Endothelial cell of umbilical vein (primary cell): ENCODE results near the gene CCDC57. TPM values are rescaled to one million over a fixed set of nuclear protein-coding genes. Genes with fewer than 3 reads are reported as not detected.

Source experiments
- BruUV-seq: library from RNA; stranded (reverse); fragments of 400-500 nt; replicated peaks from 2 replicates; lab custom pipeline; 2021; lab: Mats Ljungman, UMichigan
- CTCF ChIA-PET: fragments of 300-600, 350-600 bp; sonication (Branson Sonifier 250); formaldehyde crosslinking; loops from one replicate; lab custom pipeline; 2021; ENCODE audit warnings: antibody characterized with exemption, inconsistent platforms; lab: Charles Lee
- POLR2A ChIA-PET: fragments of 300-600, 350-600 bp; sonication (Branson Sonifier 250); formaldehyde crosslinking; loops from one replicate; lab custom pipeline; 2021; ENCODE audit warnings: antibody characterized with exemption, inconsistent platforms; lab: Charles Lee
- DNase-seq: peaks from one replicate; pipeline ENCODE4 v3.0.0-alpha.2; 2011; ENCODE audit warnings: low read depth, low spot score
- FAIRE-seq: peaks from 2 replicates; lab custom pipeline; 2011; peaks lifted over from hg19 to GRCh38; lab: Jason Lieb, UNC
- H2AFZ ChIP-seq: 2 replicates; pipeline ENCODE4 v1.6.0; 2012; ENCODE audit warnings: low read depth, low read length, control low read depth, inconsistent platforms
- H3K27ac ChIP-seq: 2 replicates; pipeline ENCODE4 v1.5.1; 2011; ENCODE audit warnings: low read depth, mild to moderate bottlenecking, control low read depth, low read length, moderate library complexity; ENCODE audit not compliant: insufficient read depth
- H3K27me3 ChIP-seq, 2 experiments: 2 replicates each; pipeline versions ENCODE4 v1.6.0 to v1.6.1; 2011; ENCODE audit warnings: low read length in 2 of 2, mixed read lengths in 1 of 2; ENCODE audit not compliant: control insufficient read depth in 2 of 2, insufficient read depth in 2 of 2
- H3K36me3 ChIP-seq, 2 experiments: 2 replicates in 1 of 2; 3 replicates in 1 of 2; pipeline ENCODE4 v1.5.1; 2011; ENCODE audit warnings: low read length in 2 of 2, mild to moderate bottlenecking in 1 of 2, moderate library complexity in 1 of 2; ENCODE audit not compliant: control insufficient read depth in 2 of 2, insufficient read depth in 2 of 2; ENCODE audit errors: extremely low read depth in 1 of 2
- H3K4me1 ChIP-seq: 3 replicates; pipeline ENCODE4 v1.5.1; 2011; ENCODE audit warnings: mild to moderate bottlenecking, low read length; ENCODE audit not compliant: control insufficient read depth, insufficient read depth; ENCODE audit errors: extremely low read depth
- H3K4me2 ChIP-seq: 2 replicates; pipeline ENCODE4 v1.6.1; 2011; ENCODE audit warnings: low read length, control low read depth, mixed read lengths; ENCODE audit not compliant: insufficient read depth
- H3K4me3 ChIP-seq, 3 experiments: fragments of 200-600 bp in 1 of 3; sonication (generic), shearing (Covaris generic) in 1 of 3; replicated peaks in 1 of 3; 2 replicates each; pipeline ENCODE4 v1.5.1; 2011 to 2016; ENCODE audit warnings: control low read depth in 3 of 3, low read length in 3 of 3, mild to moderate bottlenecking in 2 of 3, inconsistent platforms in 1 of 3, low read depth in 1 of 3, moderate library complexity in 1 of 3; ENCODE audit not compliant: insufficient read depth in 1 of 3
- H3K79me2 ChIP-seq: 2 replicates; pipeline ENCODE4 v1.6.0; 2012; ENCODE audit warnings: low read length, inconsistent platforms; ENCODE audit not compliant: control insufficient read depth, insufficient read depth
- H3K9ac ChIP-seq: replicated peaks from 2 replicates; pipeline ENCODE3; 2011; ENCODE audit warnings: low read length, control low read depth; ENCODE audit not compliant: insufficient read depth; ENCODE audit errors: extremely low read depth
- H3K9me1 ChIP-seq: replicated peaks from 3 replicates; pipeline ENCODE4 v1.6.0; 2011; ENCODE audit warnings: mild to moderate bottlenecking, low read length; ENCODE audit not compliant: control insufficient read depth, insufficient read depth; ENCODE audit errors: extremely low read depth
- H3K9me3 ChIP-seq: replicated peaks from 2 replicates; pipeline ENCODE4 v1.5.1; 2012; ENCODE audit warnings: low read length, inconsistent platforms; ENCODE audit not compliant: control insufficient read depth, insufficient read depth
- H4K20me1 ChIP-seq: replicated peaks from 2 replicates; pipeline ENCODE3; 2011; ENCODE audit warnings: mild to moderate bottlenecking, low read length; ENCODE audit not compliant: control insufficient read depth, insufficient read depth; ENCODE audit errors: extremely low read depth
- CTCF ChIP-seq, 2 donors: IDR thresholded peaks; 1 replicate in 1 of 2; 2 replicates in 1 of 2; pipeline ENCODE4 v1.5.1; 2011; ENCODE audit warnings: low read length in 2 of 2, mild to moderate bottlenecking in 2 of 2, moderate library complexity in 2 of 2, control low read depth in 1 of 2, inconsistent platforms in 1 of 2, low read depth in 1 of 2; ENCODE audit not compliant: insufficient read depth in 1 of 2; ENCODE audit errors: extremely low read depth in 1 of 2
- EZH2 ChIP-seq: IDR thresholded peaks from 2 replicates; pipeline ENCODE4 v1.6.1; 2012; ENCODE audit warnings: borderline replicate concordance, low read depth, mild to moderate bottlenecking, moderate library complexity, low read length, inconsistent platforms; ENCODE audit not compliant: severe bottlenecking
- FOS ChIP-seq: IDR thresholded peaks from 2 replicates; pipeline ENCODE4 v1.6.1; 2011; ENCODE audit warnings: mild to moderate bottlenecking, low read length, moderate library complexity, borderline replicate concordance; ENCODE audit not compliant: insufficient read depth
- GATA2 ChIP-seq: IDR thresholded peaks from 2 replicates; pipeline ENCODE4 v1.7.0; 2011; ENCODE audit warnings: low read depth, mild to moderate bottlenecking, moderate library complexity, mixed read lengths, low read length; ENCODE audit not compliant: insufficient read length, insufficient read depth
- JUN ChIP-seq: IDR thresholded peaks from 2 replicates; pipeline ENCODE4 v1.6.1; 2011; ENCODE audit warnings: borderline replicate concordance, low read depth; ENCODE audit not compliant: insufficient read length, insufficient read depth
- MYC ChIP-seq: IDR thresholded peaks from one replicate; pipeline ENCODE4 v1.6.1; 2011; ENCODE audit warnings: mild to moderate bottlenecking, low read depth, low read length
- POLR2A ChIP-seq: IDR thresholded peaks from 2 replicates; pipeline ENCODE4 v1.6.1; 2012; ENCODE audit warnings: low read depth, mild to moderate bottlenecking, control low read depth, low read length
- POLR2AphosphoS5 ChIP-seq: IDR thresholded peaks from 2 replicates; pipeline ENCODE4 v1.6.1; 2012; ENCODE audit warnings: low read depth, mild to moderate bottlenecking, control low read depth, low read length, moderate library complexity; ENCODE audit not compliant: insufficient read depth
- dilution Hi-C: fragments of 300-500 bp; cut with MboI; formaldehyde crosslinking; loops from one replicate; pipeline ENCODE4 v1.15.0; 2019; ENCODE audit warnings: low sequenced_read_pairs; ENCODE audit not compliant: extremely low pct_ligation_motif_present
- intact Hi-C: fragments of 100-400 bp; cut with micrococcal nuclease; formaldehyde crosslinking; loops from one replicate; pipeline ENCODE4 v1.10.0; 2022
- polyA plus RNA-seq, 4 experiments: library from polyadenylated mRNA; depleted of rRNA in 3 of 4; stranded (reverse) in 3 of 4; unstranded in 1 of 4; fragments of >200 nt; gene quantifications; 2 replicates each; pipeline versions ENCODE4 v1.2.1 to v1.2.3, GENCODE V29; 2011 to 2012; ENCODE audit warnings: missing spikeins in 1 of 4
- total RNA-seq: library from RNA; stranded (reverse); gene quantifications from 2 replicates; pipeline ENCODE4 v1.2.3, GENCODE V29; 2021
- TF ChIP-seq, protein P1 (sequence below): IDR thresholded peaks from 2 replicates; pipeline ENCODE4 v1.6.1; 2011; ENCODE audit not compliant: insufficient read depth, insufficient read length

The CCDC57 gene
- total and polyA plus RNA-seq, 2 donors (not counting 3 experiments of a cell fraction or from before 2014, with no cell fraction given): 18.6 to 31.6 TPM

DNA sequence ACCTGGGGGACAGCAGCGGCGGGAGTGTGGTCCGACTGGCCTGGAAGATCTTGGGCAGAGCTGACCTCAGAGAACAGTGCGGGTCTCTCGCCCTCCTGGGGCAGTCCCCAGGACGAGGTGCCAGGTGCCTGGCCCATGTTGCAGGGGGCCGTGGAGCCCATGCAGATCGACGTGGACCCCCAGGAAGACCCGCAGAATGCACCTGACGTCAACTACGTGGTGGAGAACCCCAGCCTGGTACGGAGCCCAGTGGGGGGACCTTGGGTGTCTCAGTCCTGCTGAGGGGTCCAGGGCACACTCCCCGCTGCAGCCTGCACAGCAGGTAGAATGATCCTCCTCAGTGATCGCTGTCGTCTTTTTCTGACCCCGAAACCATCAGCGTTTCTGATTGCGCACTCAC lies 159.5 kb downstream of the CCDC57 start:
- Histone ChIP-seq H3K27ac (no peak overlapping the region), H3K36me3 (peaks cover 12 to 37% of the 10 kb centered on the region in 2 experiments), H3K27me3 (no peaks in the 10 kb centered on the region), H3K9me1 (no peaks in the 10 kb centered on the region), H4K20me1 (no peaks in the 10 kb centered on the region), H3K9ac (no peak overlapping the region), H3K9me3 (no peaks in the 10 kb centered on the region), H3K4me3 (no peak overlapping the region), H3K4me2 (no peak overlapping the region), H3K4me1 (peaks cover 11% of the 10 kb centered on the region), H2AFZ (no peak overlapping the region), H3K79me2 (peaks cover 11% of the 10 kb centered on the region)
- DNase-seq: no peak
- no TSS peak for BruUV-seq
- no peak for TF ChIP-seq GATA2
- no peak for TF ChIP-seq FOS
- no peak for TF ChIP-seq POLR2AphosphoS5
- no peak for TF ChIP-seq EZH2
- TF ChIP-seq POLR2A: no peak
- TF ChIP-seq, protein P1, sequence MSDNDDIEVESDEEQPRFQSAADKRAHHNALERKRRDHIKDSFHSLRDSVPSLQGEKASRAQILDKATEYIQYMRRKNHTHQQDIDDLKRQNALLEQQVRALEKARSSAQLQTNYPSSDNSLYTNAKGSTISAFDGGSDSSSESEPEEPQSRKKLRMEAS: no peak
- no peak for TF ChIP-seq CTCF (IDR thresholded peaks at IDR 0.05; ENCODE audit: extremely low read depth in 1 of 2, insufficient read depth in 1 of 2, low read depth in 1 of 2, low read length in 2 of 2)
- no peak for TF ChIP-seq JUN
- TF ChIP-seq MYC: no peak
- dilution Hi-C loops: no loop called here
- ChIA-PET POLR2A (no interaction called here), CTCF (interaction anchor here (1.1 kb wide), 1 partner anchor 16 kb away, joined by 3 read pairs; the partner anchor contains the start of gene DCXR)
- intact Hi-C loops: loop anchor here (2.0 kb wide), 1 partner anchor 16 kb away; the partner anchor contains the start of gene DCXR
- FAIRE-seq: no peak
